SU-DHL-6 (cell line): ENCODE data around the gene MPC2.

Experiments
- H2AFZ ChIP-seq: fragments of 200-600 bp; sonication (generic); 2 replicates; pipeline ENCODE4 v1.6.1; 2014; ENCODE audit warnings: low read depth, mild to moderate bottlenecking, moderate library complexity, mixed read lengths, antibody characterized with exemption, low read length; ENCODE audit not compliant: severe bottlenecking
- H3F3A ChIP-seq: fragments of 200-600 bp; shearing (Covaris generic); 2 replicates; pipeline ENCODE4 v1.6.0; 2016; ENCODE audit warnings: antibody characterized with exemption, mild to moderate bottlenecking; ENCODE audit not compliant: insufficient read depth
- H3K27ac ChIP-seq: fragments of 200-600 bp; sonication (generic); 2 replicates; pipeline ENCODE4 v1.5.1; 2016; ENCODE audit warnings: low read depth, mild to moderate bottlenecking, low read length, moderate library complexity, mixed read lengths
- H3K27me3 ChIP-seq: fragments of 200-600 bp; sonication (generic), shearing (Covaris generic); 2 replicates; pipeline ENCODE4 v1.6.0; 2014; ENCODE audit warnings: mild to moderate bottlenecking, low read length
- H3K36me3 ChIP-seq: fragments of 200-600 bp; sonication (generic); 2 replicates; pipeline ENCODE4 v1.6.1; 2014; ENCODE audit warnings: mild to moderate bottlenecking, low read length, mixed read lengths
- H3K4me2 ChIP-seq: fragments of 300-600, 200-600 bp; shearing (Covaris generic), sonication (generic); 2 replicates; pipeline ENCODE4 v1.6.0; 2014; ENCODE audit warnings: low read length, low read depth, mild to moderate bottlenecking; ENCODE audit not compliant: poor library complexity, severe bottlenecking
- H3K4me3 ChIP-seq: fragments of 200-600 bp; sonication (generic); 2 replicates; pipeline ENCODE4 v1.5.1; 2014; ENCODE audit warnings: antibody characterized with exemption, low read length, mild to moderate bottlenecking, mixed read lengths; ENCODE audit not compliant: insufficient read depth, poor library complexity, severe bottlenecking
- H3K79me2 ChIP-seq: fragments of 200-600 bp; sonication (generic); 2 replicates; pipeline ENCODE4 v1.6.1; 2014; ENCODE audit warnings: mild to moderate bottlenecking, low read length, moderate library complexity; ENCODE audit not compliant: insufficient read depth
- H3K9ac ChIP-seq: fragments of 200-600 bp; sonication (generic); 2 replicates; pipeline ENCODE4 v1.7.0; 2014; ENCODE audit warnings: mild to moderate bottlenecking, low read length
- H3K9me2 ChIP-seq: fragments of 200-600 bp; sonication (generic); replicated peaks from 2 replicates; pipeline ENCODE4 v1.6.1; 2014; ENCODE audit warnings: low read length; ENCODE audit not compliant: insufficient read depth
- H3K9me3 ChIP-seq: fragments of 200-600 bp; sonication (generic); 2 replicates; pipeline ENCODE4 v1.6.1; 2014; ENCODE audit warnings: low read length, mixed read lengths; ENCODE audit not compliant: insufficient read depth
- H4K20me1 ChIP-seq: fragments of 200-600 bp; sonication (generic); 2 replicates; pipeline ENCODE4 v1.6.1; 2014; ENCODE audit warnings: low read depth, mild to moderate bottlenecking, antibody characterized with exemption, low read length, moderate library complexity, mixed read lengths
- CTCF ChIP-seq: fragments of 200-600 bp; sonication (generic); IDR thresholded peaks from one replicate; pipeline ENCODE4 v1.5.1; 2017; ENCODE audit warnings: antibody characterized with exemption, mild to moderate bottlenecking, low read length, moderate library complexity; ENCODE audit not compliant: insufficient read depth, poor library complexity, severe bottlenecking
- EZH2phosphoT487 ChIP-seq: fragments of 200-600 bp; sonication (generic), shearing (Covaris generic); conservative IDR thresholded peaks from 2 replicates; pipeline ENCODE4 v1.6.1; 2018; ENCODE audit warnings: mild to moderate bottlenecking, antibody characterized with exemption, low read length, moderate library complexity, mixed read lengths

Gene MPC2

GRCh38 chr1:167879508-167879907 lies 57.4 kb downstream of the MPC2 start:
- Histone ChIP-seq H3K9ac (no peak overlapping the region), H3K79me2 (no peaks in the 10 kb centered on the region), H3K9me2 (no peaks in the 10 kb centered on the region), H3K27ac (no peak overlapping the region), H3K27me3 (no peaks in the 10 kb centered on the region), H3K9me3 (no peaks in the 10 kb centered on the region), H2AFZ (no peak overlapping the region), H3K4me2 (no peak overlapping the region), H3K36me3 (no peaks in the 10 kb centered on the region), H4K20me1 (no peaks in the 10 kb centered on the region), H3F3A (no peaks in the 10 kb centered on the region), H3K4me3 (no peak overlapping the region)
- TF ChIP-seq CTCF = no peak
- TF ChIP-seq EZH2phosphoT487 = no peak

- TF ChIP-seq CTCF (no peak), EZH2phosphoT487 (no peak)
- Histone ChIP-seq H2AFZ (no peak overlapping the region), H3K27me3 (no peaks in the 10 kb centered on the region), H3K4me2 (no peak overlapping the region), H3K27ac (no peak overlapping the region), H3K79me2 (no peaks in the 10 kb centered on the region), H4K20me1 (no peaks in the 10 kb centered on the region), H3K9ac (no peak overlapping the region), H3F3A (no peaks in the 10 kb centered on the region), H3K9me2 (no peaks in the 10 kb centered on the region), H3K4me3 (no peak overlapping the region), H3K9me3 (no peaks in the 10 kb centered on the region), H3K36me3 (no peaks in the 10 kb centered on the region)
Measured at GRCh38 chr1:167878372-167879160, 58.3 kb downstream of the MPC2 start.

GRCh38 chr1:167876597-167877175 lies 60.2 kb downstream of the MPC2 start:
- H3K4me3 ChIP-seq = no peak overlapping the region
- H3F3A ChIP-seq = no peaks in the 10 kb centered on the region
- no peak overlapping the region for H3K4me2 ChIP-seq
- no peak overlapping the region for H2AFZ ChIP-seq
- no peak overlapping the region for H3K27ac ChIP-seq
- H3K27me3 ChIP-seq = no peaks in the 10 kb centered on the region
- H3K9me3 ChIP-seq = no peaks in the 10 kb centered on the region
- TF ChIP-seq EZH2phosphoT487 = no peak
- no peak for TF ChIP-seq CTCF
- no peaks in the 10 kb centered on the region for H3K36me3 ChIP-seq
- no peaks in the 10 kb centered on the region for H3K79me2 ChIP-seq
- no peaks in the 10 kb centered on the region for H3K9me2 ChIP-seq
- no peaks in the 10 kb centered on the region for H4K20me1 ChIP-seq
- H3K9ac ChIP-seq = no peak overlapping the region
